Stimulated activated CD8-positive, alpha-beta memory T cell treated with anti-CD3 and anti-CD28 coated beads, Interleukin-7, amount 100 ng/mL, for 24 hours (primary cell): ENCODE results near the gene HMGB2.

ENCODE experiments used
- DNase-seq: peaks from one replicate; pipeline ENCODE4 v3.0.0-alpha.2; 2020; ENCODE audit warnings: low read depth

Gene HMGB2

DNA sequence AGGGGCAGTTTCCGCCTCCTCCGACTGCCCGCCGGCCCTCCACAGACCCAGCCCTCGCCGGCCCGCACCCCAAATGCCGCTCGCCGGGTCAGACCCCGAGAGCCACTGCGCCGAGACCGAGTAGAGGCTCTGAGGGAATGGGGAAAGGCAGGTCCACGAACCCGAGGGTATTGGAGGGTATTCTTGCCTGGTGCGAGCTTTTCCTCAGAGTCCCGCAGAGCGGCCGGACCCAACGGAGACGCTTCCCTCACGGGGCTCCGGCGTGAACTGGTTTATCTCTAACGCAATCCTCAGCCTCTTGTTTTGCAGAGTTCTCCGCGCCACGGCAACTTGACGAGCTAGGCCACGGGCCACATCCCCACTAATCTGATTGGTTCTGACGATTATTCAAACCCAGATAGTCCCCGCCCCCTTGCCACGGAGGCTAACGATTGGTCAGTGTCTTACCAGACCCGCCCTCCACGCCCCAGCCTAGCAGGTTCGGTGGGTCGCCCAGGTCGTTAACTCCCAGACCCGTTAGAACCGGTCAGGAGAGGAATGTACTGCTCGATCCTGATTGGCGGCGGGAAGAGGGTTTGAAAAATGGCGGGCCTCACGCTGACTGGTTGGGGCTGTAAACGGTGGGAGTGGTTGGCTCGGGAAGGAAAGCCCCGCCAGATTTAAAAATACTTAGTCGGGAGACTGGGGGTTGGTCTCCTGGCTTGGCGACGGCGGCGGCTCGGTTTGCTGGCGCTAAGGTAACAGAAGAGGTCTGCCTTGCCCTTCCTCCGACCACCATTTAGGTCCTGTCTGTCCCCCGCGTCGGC lies at the start of gene HMGB2:
HMGB2 (minus strand) TSS at position 274 of the 806 bp plus-strand sequence. CDS start 709 bp downstream, outside the sequence.
- peak; percentile 98 for DNase-seq

DNA sequence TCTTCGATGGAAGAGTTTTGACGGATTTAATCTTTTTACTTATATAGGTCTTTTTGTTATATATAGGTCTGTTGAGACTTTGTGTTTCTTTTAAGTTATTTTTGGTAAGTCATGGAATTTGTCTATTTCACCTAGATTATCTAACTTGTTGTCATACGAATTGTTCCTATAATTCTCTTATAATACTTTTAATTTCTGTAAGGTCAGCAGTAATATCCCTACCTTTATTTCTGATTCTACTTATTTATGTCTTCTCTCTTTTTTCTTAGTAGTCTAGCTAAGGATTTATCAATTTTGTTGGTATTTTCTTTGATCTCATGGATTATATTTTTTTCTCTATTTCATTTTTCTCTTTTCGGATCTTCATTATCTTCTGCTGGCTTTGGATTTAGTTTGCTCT lies 48.2 kb upstream of the HMGB2 start:
- DNase-seq = no peak

DNA sequence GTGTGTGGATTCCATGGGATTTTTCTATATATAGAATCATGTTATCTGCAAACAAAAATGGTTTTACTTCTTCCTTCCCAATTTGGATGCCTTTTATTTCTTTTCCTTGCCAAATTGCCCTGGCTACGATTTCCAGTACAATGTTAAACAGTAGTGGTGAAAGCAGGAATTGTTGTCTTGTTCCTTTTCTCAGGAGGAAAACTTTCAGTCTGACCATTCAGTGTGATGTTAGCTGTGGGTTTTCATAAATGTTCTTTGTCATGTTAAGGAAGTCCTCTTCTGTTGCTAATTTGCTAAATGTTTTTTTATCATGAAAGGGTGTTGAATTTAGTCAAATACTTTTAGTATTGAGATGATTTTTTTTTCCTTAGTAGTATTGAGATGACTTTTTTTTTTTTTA lies 47.5 kb upstream of the HMGB2 start:
- DNase-seq = no peak

DNA sequence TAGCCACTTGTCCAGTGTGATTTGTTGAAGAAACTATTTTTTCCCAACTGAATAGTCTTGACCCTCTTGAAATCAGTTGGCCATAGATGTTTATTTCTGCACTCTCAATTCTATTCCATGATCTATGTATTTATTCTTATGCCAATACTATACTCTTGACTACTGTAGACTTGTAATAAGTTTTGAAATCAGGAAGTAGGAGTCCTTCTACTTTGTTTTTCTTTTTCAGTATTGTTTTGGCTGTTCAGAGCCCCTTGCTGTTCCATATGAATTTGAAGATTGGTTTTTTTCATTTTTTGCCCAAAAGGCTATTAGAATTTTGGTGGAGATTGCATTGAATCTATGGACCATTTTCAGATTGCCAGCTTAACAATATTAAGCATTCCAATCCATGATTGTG lies 46.8 kb upstream of the HMGB2 start:
- DNase-seq = no peak

DNA sequence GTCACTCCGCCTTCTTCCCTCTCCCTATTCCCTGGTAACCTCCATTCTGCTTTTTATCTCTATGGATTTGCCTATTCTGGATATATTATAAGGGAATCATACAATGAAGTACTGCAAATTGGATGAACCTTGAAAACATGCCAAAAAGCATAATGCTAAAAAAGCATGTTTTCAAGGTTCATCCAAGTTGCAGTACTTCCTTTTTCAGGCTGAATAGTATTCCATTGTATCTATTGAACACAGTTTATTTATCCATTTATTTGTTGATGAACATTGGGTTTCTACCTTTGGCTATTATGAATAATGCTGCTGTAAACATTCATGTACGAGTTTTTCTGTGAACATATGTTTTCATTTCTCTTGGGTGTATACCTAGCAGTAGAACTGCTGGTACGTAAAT lies 45.8 kb upstream of the HMGB2 start:
- DNase-seq = no peak

DNA sequence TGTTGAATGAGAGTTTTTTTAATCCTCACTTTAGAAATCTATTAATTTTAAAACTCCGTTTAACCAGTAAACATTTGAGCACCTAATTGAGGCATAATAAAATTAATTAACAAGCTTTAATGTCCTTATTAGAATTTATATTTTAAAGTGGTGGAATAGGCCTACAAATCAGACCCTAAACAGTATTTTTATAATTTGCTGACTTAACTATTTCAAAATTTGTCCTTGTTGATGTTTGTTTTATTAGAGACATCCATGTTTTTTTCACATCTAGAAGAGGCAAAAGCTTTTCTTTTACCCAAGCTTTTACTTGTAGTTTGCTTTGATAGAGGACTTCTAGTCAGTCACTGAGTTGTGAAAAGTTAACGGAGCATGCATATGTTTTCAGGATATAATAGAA lies 40.4 kb upstream of the HMGB2 start:
- DNase-seq = no peak

DNA sequence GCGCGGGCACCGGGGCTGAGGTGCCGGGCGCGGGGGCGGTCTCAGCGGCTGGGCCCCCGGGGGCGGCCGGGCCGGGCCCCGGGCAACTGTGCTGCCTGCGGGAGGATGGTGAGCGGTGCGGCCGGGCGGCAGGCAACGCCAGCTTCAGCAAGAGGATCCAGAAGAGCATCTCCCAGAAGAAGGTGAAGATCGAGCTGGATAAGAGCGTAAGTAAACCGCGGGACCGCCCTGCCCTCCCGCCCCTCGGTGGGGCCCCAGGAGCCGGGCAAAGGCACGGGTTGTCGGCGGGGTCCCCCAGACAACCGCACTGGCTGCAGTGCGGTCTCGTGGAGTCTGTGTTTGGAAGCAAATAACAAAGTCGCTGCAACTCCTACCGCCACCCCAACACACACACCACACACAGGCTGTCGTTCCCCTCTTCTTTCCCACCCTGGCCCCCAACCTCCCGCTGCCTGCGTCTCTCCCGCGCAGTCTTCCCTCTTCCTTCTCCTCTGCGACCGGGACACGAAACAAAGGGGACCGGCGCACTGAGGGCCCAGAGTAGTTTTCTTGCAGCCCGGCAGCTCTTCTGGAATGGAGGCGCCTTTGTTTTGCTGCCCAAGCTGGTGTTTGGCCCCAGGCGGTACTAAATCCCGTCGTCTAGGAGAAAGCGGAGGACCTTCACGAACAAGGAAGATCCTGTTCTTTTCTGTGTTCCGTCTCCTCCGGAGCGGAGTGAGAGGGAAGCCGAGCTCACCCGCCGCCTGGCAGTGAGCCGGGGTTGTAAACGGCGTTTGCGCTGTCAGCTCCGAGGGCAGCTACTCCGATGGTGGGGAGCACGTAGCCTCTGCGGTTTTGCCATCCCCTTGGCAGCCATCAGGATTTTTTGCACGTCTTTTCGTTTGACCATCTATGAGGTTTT lies 37.4 kb upstream of the HMGB2 start:
- DNase-seq = no peak

DNA sequence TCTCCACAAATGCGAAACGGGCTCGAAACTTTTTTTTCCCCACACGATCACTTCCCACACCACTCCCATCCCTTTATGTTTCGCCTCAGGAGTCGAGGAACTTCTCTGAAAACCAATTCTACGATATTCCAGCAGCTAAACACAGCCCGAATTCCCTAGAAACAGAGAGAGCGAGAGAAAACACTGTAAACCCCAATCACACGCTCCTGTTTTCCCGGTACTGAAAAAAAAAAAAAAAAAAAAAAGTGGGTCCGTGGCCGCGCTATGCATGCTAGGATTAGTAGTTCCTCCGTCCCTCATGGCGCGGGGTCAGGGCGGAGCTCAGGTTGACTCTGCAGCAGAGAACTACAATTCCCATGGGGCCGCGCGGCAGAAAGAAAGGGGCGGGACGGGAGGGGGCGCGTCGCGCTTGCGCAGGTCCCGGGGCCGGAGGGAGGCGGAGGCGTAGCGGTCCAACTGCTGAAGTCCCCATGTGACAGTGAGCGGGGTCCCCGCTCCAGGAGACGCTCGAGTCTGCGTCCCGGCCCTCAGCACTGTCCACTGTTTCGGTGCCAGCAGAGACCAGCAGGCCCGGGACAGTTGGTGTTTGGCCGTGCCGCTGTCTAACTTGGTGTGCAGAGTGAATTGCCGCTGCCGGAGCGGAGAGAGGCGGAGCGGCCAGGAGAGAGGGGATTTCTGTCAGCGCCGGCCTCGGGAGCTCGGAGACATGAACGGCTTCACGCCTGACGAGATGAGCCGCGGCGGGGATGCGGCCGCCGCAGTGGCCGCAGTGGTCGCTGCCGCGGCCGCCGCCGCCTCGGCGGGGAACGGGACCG lies 36.5 kb upstream of the HMGB2 start, which contains the start of gene SAP30:
SAP30 (plus strand) TSS at position 478 of the 815 bp plus-strand sequence; CDS start at position 707, 229 bp downstream.
- peak; percentile 91 for DNase-seq

DNA sequence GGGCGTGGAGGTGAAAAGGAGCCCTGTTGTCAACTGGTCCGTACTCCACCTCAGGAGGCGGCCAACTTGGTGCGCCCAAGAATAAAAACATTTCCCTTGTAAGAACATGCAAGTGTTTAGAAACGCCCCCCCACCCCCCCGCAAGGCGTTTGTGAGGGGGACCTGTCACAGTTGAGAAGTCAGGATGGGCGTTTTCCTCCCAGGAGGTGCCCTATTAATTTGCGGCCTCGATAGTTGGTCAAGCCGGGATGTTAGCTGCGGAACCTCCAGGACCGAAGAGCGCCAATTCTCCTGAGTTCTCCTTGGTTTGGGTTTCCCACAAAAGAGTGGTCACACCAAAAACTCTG lies 35.9 kb upstream of the HMGB2 start:
- DNase-seq = peak; percentile 30

DNA sequence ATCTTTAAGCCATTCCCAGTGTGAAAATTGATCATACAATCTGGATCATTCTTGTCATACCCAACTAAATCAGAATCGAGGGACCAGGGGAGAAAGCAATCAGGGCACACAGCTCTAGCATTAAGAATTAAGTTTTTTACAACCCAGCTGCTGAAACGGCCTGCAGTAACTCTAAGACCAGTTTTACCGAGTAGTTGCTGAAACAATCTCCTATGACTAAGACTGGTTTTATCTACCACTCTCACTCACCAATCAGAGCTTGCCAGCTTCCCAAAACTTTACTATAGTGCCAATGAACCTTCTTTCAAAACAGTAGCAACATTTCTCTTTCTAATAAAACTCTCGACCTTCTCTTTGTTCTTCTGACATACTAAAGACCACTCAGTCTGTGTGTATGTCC lies 33.8 kb upstream of the HMGB2 start:
- no peak for DNase-seq

DNA sequence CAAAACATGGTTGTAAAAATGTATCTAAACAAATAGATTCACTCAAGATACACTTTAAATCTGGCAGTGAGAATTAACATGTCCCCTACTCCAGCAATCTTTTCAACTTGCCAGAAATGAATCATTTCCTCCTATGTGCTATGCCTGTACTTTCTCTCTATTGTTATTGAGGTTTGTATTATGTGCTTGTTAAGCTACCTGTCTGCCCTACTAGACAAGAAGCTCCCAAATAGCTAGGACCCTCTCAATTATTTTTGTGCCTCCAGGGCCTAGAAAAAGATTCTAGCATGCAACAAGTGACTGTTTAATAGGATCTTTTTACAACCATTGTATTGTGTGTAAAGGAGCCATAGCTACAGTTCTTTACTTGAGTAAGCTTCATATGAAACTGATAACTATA lies 33.1 kb upstream of the HMGB2 start:
- DNase-seq = no peak

DNA sequence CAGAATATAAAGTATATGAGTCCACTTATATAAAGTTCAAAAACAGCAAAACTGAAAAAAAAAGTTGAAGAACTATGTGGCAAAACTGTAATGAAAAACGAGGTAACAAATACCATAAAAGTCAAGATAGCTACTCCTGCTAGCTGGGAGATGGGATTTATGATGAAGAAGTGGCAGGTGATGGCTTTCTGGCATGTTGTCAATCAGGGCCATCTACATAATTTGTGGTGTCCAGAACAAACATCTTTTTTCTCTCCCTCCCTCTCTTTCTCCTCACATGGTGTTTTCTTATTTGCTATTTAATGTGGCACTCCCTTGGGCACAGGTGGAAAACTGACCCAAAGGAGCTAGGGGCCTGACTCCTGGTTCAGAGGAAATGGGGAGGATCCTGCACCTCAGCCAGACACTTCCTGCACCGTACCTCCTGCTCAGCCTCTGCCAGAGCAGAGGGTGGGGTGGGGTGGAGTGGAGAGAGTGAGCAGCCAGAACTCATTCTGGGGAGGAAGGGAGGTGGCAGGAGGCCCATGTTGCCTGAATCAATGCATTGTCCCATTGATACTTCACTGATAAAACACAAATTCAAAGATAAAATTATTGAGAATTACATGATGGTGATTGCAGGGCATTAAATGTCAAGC lies 31.3 kb upstream of the HMGB2 start:
- no peak for DNase-seq

DNA sequence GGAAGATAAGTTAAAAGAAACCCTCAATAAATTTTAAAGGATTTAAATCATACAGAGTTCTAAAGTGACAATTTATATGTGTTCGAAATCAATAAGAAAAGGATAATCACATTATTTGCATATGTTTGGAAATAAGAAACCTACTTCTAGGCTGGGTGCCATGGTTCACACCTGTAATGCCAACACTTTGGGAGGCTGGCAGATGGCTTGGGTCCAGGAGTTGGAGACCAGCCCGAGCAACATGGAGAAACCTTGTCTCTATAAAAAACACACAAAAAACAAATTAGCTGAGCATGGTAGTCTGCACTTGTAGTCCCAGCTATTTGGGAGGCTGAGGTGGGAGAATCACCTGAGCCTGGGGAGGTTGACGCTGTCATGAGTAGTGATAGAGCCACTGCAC lies 28.5 kb upstream of the HMGB2 start:
- no peak for DNase-seq

DNA sequence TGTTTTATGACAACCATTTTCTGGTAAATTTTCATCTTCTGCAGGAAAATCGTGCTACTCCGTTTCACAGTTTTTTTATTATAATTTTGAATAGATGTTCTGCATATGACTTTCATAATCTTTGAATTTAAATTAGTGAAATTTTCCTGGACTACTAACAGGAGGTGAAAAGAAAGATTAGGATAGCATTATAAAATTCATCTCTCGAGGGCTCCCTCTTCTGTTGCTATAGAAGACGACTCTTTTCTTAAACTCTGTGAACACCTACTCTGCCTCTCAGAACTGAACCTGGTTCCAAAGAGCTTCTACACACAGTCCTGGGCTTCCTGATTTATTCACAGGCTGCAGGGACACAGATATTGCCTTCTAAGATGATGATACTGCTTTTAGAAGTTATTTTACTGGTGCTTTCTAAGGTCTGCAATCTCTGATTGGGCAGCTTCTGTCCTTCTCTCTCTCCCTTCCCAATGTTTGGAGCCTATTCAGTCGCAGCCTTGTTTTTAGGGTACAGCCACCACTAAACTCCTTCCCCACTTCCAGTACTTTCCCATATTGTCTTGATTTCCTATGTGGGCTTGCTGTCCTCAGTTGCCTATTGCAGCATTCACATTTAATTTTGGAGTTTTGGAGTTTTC lies 26.5 kb upstream of the HMGB2 start:
- no peak for DNase-seq

DNA sequence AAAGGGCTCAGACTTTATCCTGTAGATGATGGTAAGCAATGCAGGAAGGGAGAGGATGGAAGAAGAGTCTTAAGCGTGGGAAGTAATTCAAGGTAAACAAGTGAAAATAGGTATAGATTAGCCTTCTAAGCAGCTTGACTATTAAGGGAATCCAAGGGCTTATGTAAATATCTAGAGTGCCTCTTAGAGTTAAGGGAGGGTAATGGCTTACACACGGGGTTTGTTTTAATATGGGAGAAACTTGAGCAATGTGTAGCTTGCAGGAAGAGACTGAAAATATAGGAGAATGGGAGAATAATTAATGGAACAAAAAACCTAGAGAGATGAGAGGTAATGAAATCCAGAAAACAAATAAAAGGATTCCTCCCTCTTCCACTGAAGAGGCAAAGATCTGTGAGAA lies 23.8 kb upstream of the HMGB2 start:
- no peak for DNase-seq

DNA sequence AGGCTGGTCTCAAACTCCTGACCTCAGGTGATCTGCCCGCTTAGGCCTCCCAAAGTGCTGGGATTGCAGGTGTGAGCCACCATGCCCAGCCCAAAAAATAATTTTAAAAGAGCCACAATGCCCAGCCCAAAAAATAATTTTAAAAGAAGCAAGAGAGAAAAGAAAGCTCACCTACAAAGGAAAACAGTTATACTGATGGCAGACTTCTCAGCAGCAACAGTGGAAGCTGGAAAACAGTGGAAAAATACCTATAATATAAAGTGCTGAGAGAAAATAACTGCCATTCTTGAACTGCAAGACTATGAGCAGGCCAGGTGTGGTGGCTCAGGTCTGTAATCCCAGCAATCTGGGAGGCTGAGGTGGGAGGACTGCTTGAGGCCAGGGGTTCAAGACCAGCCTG lies 13.3 kb upstream of the HMGB2 start:
- no peak for DNase-seq

DNA sequence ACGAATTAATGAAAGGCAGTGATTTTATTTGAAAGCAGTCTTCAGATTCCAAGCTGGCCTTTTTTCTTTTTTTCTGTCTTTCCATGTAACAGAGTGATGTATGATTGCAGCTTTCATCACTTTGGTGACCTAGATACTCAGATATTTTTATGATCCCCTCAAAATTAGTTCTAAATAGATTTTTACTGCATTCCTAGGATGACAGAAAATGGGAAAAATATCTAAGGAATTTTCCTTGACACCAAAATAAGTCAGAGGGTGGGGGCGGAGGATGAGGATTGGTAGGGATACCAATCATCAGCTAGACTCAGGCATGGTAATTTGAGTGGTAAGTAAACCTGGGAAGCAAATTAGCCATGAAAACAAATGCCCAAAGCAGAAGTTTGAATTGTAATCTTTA lies 11.9 kb upstream of the HMGB2 start:
- no peak for DNase-seq

DNA sequence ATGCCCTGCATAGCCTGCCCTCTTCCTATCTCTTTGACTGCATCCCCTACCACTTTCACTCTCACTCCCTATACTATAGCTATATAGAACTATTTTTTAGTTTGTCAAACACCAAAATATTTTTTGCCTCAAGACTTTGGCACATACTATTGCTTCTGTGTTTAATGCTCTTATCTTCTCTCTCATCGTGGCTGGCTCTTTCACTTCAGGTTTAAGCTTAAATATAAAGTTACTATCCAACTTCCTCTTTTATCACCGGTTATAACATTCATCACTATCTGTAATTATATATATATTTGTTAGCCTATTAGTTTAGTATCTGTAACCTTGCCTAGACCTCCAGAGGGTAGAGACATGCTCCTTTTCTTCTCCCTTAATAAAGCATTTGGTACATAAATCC lies 11.5 kb upstream of the HMGB2 start:
- no peak for DNase-seq

DNA sequence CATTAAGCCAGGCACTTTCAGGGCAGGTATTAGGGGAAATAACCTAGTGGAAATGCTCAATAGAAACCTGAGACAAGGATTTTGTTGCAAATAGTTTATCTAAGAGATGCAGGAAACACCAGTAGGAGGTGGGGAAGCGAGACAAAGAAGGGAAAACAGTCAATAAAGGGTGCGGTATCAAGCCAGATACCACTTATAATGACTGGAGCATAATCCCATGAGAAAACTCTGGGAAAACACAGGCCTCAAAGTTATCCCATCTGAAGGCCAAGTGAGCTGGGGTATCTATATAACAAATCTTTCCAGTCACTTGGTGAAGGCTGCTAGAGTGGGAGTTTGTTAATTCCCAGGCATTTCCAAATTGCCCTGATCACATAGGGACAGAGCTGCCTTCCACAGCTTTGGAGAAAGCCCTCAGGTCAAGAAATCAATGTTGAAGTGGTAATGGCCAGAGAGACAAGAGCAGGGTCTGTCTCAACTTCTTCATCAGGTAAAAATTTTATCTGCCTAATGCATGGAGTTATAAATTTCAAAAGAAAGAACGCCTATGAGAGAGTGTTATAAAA lies 9.8 kb upstream of the HMGB2 start:
- DNase-seq = no peak

DNA sequence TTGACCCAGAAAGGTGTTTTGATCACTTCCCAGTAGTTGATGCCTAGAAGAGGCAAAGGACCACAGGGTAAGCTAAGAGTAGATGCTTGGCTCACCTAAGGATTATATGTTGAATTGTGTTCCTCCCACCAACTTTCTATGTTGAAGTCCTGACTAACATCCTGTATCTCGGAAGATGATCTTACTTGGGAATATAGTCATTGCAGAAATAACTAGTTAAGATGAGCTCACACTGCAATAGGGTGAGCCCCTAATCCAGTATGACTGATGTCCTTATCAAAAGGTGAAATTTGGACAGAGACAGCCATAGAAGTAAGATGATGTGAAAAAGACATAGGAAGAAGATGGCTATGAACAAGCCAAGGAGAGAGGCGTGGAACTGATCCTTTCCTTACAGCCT lies 3.3 kb upstream of the HMGB2 start:
- no peak for DNase-seq
